Transverse colon (tissue), 4 donors: ENCODE measurements around the gene DPM2. TPM values are rescaled to one million over a fixed set of nuclear protein-coding genes. Genes with fewer than 3 reads are reported as not detected.

ENCODE experiments used
- DNase-seq: peaks from one replicate; pipeline ENCODE4 v3.0.0-alpha.2; 2019
- H3K27ac ChIP-seq, 4 donors: fragments of 200-600 bp; sonication (generic); 2 replicates each; pipeline ENCODE4 v1.5.1; 2016 to 2018; ENCODE audit warnings: inconsistent platforms in 4 of 4
- H3K27me3 ChIP-seq: fragments of 200-600 bp; sonication (generic); 2 replicates; pipeline ENCODE4 v1.5.1; 2017; ENCODE audit warnings: inconsistent platforms
- H3K36me3 ChIP-seq, 4 donors: fragments of 200-600 bp; sonication (generic); 2 replicates each; pipeline ENCODE4 v1.5.1; 2017 to 2019; ENCODE audit warnings: inconsistent platforms in 4 of 4
- H3K4me1 ChIP-seq, 4 donors: fragments of 200-600 bp; sonication (generic); 2 replicates each; pipeline ENCODE4 v1.5.1; 2017 to 2020; ENCODE audit warnings: inconsistent platforms in 4 of 4
- H3K4me3 ChIP-seq, 4 donors: fragments of 200-600 bp; sonication (generic); 1 replicate in 1 of 4; 2 replicates in 3 of 4; pipeline versions ENCODE4 v1.5.1 to v1.6.1; 2017 to 2019; ENCODE audit warnings: inconsistent platforms in 4 of 4
- H3K9me3 ChIP-seq, 2 donors: fragments of 200-600 bp; sonication (generic); 2 replicates each; pipeline ENCODE4 v1.5.1; 2017 to 2019; ENCODE audit warnings: inconsistent platforms in 2 of 2
- CTCF ChIP-seq, 5 experiments: fragments of 200-600 bp in 3 of 5; fragments of 450-650 bp in 2 of 5; sonication (generic) in 3 of 5; IDR thresholded peaks; 1 replicate in 2 of 5; 2 replicates in 3 of 5; pipeline ENCODE4 v1.5.1; 2016 to 2017; ENCODE audit warnings: antibody characterized with exemption in 5 of 5, inconsistent platforms in 3 of 5, mild to moderate bottlenecking in 2 of 5, moderate library complexity in 1 of 5
- EP300 ChIP-seq: sonication (generic); formaldehyde crosslinking; IDR thresholded peaks from one replicate; pipeline ENCODE4 v1.6.1; 2017; ENCODE audit warnings: antibody characterized with exemption, low read depth
- POLR2A ChIP-seq: fragments of 450-650 bp; IDR thresholded peaks from one replicate; pipeline ENCODE4 v1.6.1; 2016; ENCODE audit warnings: antibody characterized with exemption, mild to moderate bottlenecking, moderate library complexity
- POLR2AphosphoS5 ChIP-seq, 3 donors: sonication (generic); formaldehyde crosslinking; IDR thresholded peaks; one replicate each; pipeline ENCODE4 v1.6.1; 2016; ENCODE audit warnings: antibody characterized with exemption in 3 of 3
- WGBS, 2 donors: methylation state at CpG; one replicate each; pipeline ENCODE4 v1.1.5; 2018; ENCODE audit warnings: low coverage in 1 of 2; 5-methylcytosine and 5-hydroxymethylcytosine counted together
- in situ Hi-C, 4 donors: fragments of 200-750 bp; cut with MboI; loops; one replicate each; pipeline versions ENCODE4 v1.15.0 to v1.15.1; 2017; ENCODE audit warnings: low sequenced_read_pairs in 3 of 4, low pct_ligation_motif_present in 1 of 4, low pct_unique_long_range_greater_than_20kb in 1 of 4
- intact Hi-C: fragments of 100-400 bp; cut with DNase I; formaldehyde crosslinking; loops from one replicate; pipeline ENCODE4 v1.15.1; 2023; ENCODE audit warnings: low total_unique reads
- total RNA-seq, 4 donors: library from RNA; depleted of rRNA; stranded (reverse); fragments of >200 nt; gene quantifications; one replicate each; pipeline ENCODE4 v1.1.0, GENCODE V29; 2016

Gene DPM2
- 100 to 1,000 TPM in 1 of 4 donors, 10 to 100 TPM in 3; 20.6 to 249 (median 26.3) TPM for total RNA-seq

- H3K27me3 ChIP-seq: no peaks in the 10 kb centered on the region
- intact Hi-C loops (no loop called here), in situ Hi-C loops (no loop called here)
- peaks cover 8 to 29% (median 20%) of the 10 kb centered on the region in 4 donors for H3K4me1 ChIP-seq
- H3K36me3 ChIP-seq: no peaks in the 10 kb centered on the region
- peak within 1 kb of the TSS; percentile 44 to 57 (median 52) for H3K4me3 ChIP-seq
- WGBS, 2 donors: 0 to 4% methylated on average over 13 to 57 of the region's 60 CpGs
- H3K27ac ChIP-seq: peak within 1 kb of the TSS; percentile 51 to 74 (median 62)
- no peaks in the 10 kb centered on the region for H3K9me3 ChIP-seq
- TF ChIP-seq POLR2AphosphoS5 (IDR thresholded peaks at IDR 0.05): peak; percentile 66 to 90 (median 90)
- no peak for TF ChIP-seq CTCF (IDR thresholded peaks at IDR 0.05)
- TF ChIP-seq EP300: no peak
- peak; percentile 72 for TF ChIP-seq POLR2A
- DNase-seq: peak; percentile 88
These were observed at the start of gene DPM2 for GRCh38 chr9:127937388-127938297. DPM2 (minus strand) TSS chr9:127937854; CDS start chr9:127937820, 34 bp downstream.

- Histone ChIP-seq H3K9me3 (no peaks in the 10 kb centered on the region), H3K27ac (no peak overlapping the region), H3K4me3 (no peak overlapping the region), H3K4me1 (peaks cover 0 to 27% (median 8%) of the 10 kb centered on the region in 4 donors), H3K36me3 (no peaks in the 10 kb centered on the region), H3K27me3 (no peaks in the 10 kb centered on the region)
- WGBS, 2 donors: 79 to 91% methylated on average over 4 to 9 of the region's 9 CpGs
- in situ Hi-C loops: no loop called here
- intact Hi-C loops: loop anchor here (10.0 kb wide), 1 partner anchor 58 kb away; no protein-coding TSS in a partner anchor
- no peak for TF ChIP-seq CTCF (IDR thresholded peaks at IDR 0.05)
- DNase-seq: no peak
These were observed 49.5 kb upstream of the DPM2 start for GRCh38 chr9:127987103-127987614.

- Histone ChIP-seq H3K9me3 (no peaks in the 10 kb centered on the region), H3K27ac (no peak overlapping the region), H3K27me3 (no peaks in the 10 kb centered on the region), H3K36me3 (no peaks in the 10 kb centered on the region), H3K4me3 (no peak overlapping the region), H3K4me1 (peaks cover 7 to 18% (median 8%) of the 10 kb centered on the region in 4 donors)
- WGBS, 2 donors: 92 to 100% methylated on average over 1 to 3 of the region's 3 CpGs
- DNase-seq: no peak
- TF ChIP-seq EP300: no peak
- no peak for TF ChIP-seq CTCF (IDR thresholded peaks at IDR 0.05)
- TF ChIP-seq POLR2AphosphoS5 (IDR thresholded peaks at IDR 0.05): no peak
- no peak for TF ChIP-seq POLR2A
- in situ Hi-C loops (no loop called here), intact Hi-C loops (loop anchor here (10.0 kb wide), 1 partner anchor 60 kb away; no protein-coding TSS in a partner anchor)
These were observed 47.4 kb upstream of the DPM2 start for GRCh38 chr9:127985011-127985410.

GRCh38 chr9:127983847-127984289, 46.2 kb upstream of the DPM2 start:
- no peaks in the 10 kb centered on the region for H3K9me3 ChIP-seq
- H3K4me3 ChIP-seq: no peak overlapping the region
- TF ChIP-seq POLR2AphosphoS5 (IDR thresholded peaks at IDR 0.05) (no peak), CTCF (IDR thresholded peaks at IDR 0.05) (no peak), POLR2A (no peak), EP300 (no peak)
- in situ Hi-C loops: no loop called here
- peaks cover 7 to 12% (median 9%) of the 10 kb centered on the region in 4 donors for H3K4me1 ChIP-seq
- no peak for DNase-seq
- 79 to 85% methylated on average over 9 of the region's 9 CpGs for WGBS, 2 donors
- H3K27me3 ChIP-seq: no peaks in the 10 kb centered on the region
- no peak overlapping the region for H3K27ac ChIP-seq
- H3K36me3 ChIP-seq: no peaks in the 10 kb centered on the region
- intact Hi-C loops: loop anchor here (5.0 to 10.0 kb wide), 2 partner anchors 42 to 61 kb away; no protein-coding TSS in a partner anchor
